PC-3 (cell line): Measurements from ENCODE around the gene GC. TPM values are rescaled to one million over a fixed set of nuclear protein-coding genes. Genes with fewer than 3 reads are reported as not detected.

Experiments used
- ATAC-seq: fragments of 200-7000 bp; cut with Tn5 transposase; 2 replicates; pipeline ENCODE4 v1.9.1; 2020; ENCODE audit warnings: mild to moderate bottlenecking, moderate library complexity
- BruUV-seq: library from RNA; stranded (reverse); fragments of 400-500 nt; replicated peaks from 2 replicates; lab custom pipeline; 2021; lab: Mats Ljungman, UMichigan
- CTCF ChIA-PET: fragments of 300-600 bp; sonication (Branson Sonifier 250); formaldehyde crosslinking; loops from one replicate; lab custom pipeline; 2022; ENCODE audit warnings: antibody characterized with exemption; lab: Charles Lee
- POLR2A ChIA-PET: fragments of 300-600 bp; sonication (Branson Sonifier 250); formaldehyde crosslinking; loops from one replicate; lab custom pipeline; 2022; ENCODE audit warnings: antibody characterized with exemption; ENCODE audit not compliant: unreplicated experiment; lab: Charles Lee
- DNase-seq: peaks from one replicate; pipeline ENCODE4 v3.0.0-alpha.2; 2015
- H2AFZ ChIP-seq: fragments of 300-600 bp; sonication (generic); 2 replicates; pipeline ENCODE4 v1.6.0; 2016; ENCODE audit warnings: antibody characterized with exemption, low read length
- H3F3A ChIP-seq: fragments of 300-600 bp; sonication (generic); one replicate; pipeline ENCODE4 v1.6.0; 2017; ENCODE audit warnings: antibody characterized with exemption, low read length, control low read depth, mild to moderate bottlenecking; ENCODE audit not compliant: unreplicated experiment
- H3K27ac ChIP-seq: fragments of 300-600 bp; sonication (generic); 2 replicates; pipeline ENCODE4 v1.5.1; 2016; ENCODE audit warnings: mild to moderate bottlenecking, low read length
- H3K27me3 ChIP-seq: fragments of 300-600 bp; sonication (generic); 2 replicates; pipeline ENCODE4 v1.6.1; 2016; ENCODE audit warnings: low read length, mixed read lengths
- H3K36me3 ChIP-seq: fragments of 300-600 bp; sonication (generic); 2 replicates; pipeline ENCODE4 v1.6.1; 2016; ENCODE audit warnings: low read depth, mixed run types, low read length, mixed read lengths
- H3K4me1 ChIP-seq: fragments of 300-600 bp; sonication (generic); 2 replicates; pipeline ENCODE4 v1.5.1; 2016; ENCODE audit warnings: low read length; ENCODE audit not compliant: insufficient read depth
- H3K4me2 ChIP-seq: fragments of 300-600 bp; sonication (generic); 2 replicates; pipeline ENCODE4 v1.6.0; 2016; ENCODE audit warnings: low read length
- H3K4me3 ChIP-seq: fragments of 300-600 bp; sonication (generic); 2 replicates; pipeline ENCODE4 v1.5.1; 2016; ENCODE audit warnings: mild to moderate bottlenecking, low read length, mixed read lengths
- H3K79me2 ChIP-seq: fragments of 300-600 bp; sonication (generic); 2 replicates; pipeline ENCODE4 v1.6.1; 2017; ENCODE audit warnings: low read length, mixed read lengths
- H3K9ac ChIP-seq: fragments of 300-600 bp; sonication (generic); 2 replicates; pipeline ENCODE4 v1.6.0; 2016; ENCODE audit warnings: mild to moderate bottlenecking, low read length
- H3K9me2 ChIP-seq: fragments of 300-600 bp; sonication (generic); replicated peaks from 2 replicates; pipeline ENCODE4 v1.6.1; 2016; ENCODE audit warnings: mixed run types, low read length, mixed read lengths
- H3K9me3 ChIP-seq: fragments of 300-600 bp; sonication (generic); 2 replicates; pipeline ENCODE4 v1.6.1; 2016; ENCODE audit warnings: low read length, mixed read lengths
- H4K20me1 ChIP-seq: fragments of 300-600 bp; sonication (generic); 2 replicates; pipeline ENCODE4 v1.6.1; 2016; ENCODE audit warnings: low read length, mixed read lengths
- CTCF ChIP-seq: fragments of 300-600 bp; sonication (generic); conservative IDR thresholded peaks from 2 replicates; pipeline ENCODE4 v1.5.1; 2017; ENCODE audit warnings: antibody characterized with exemption, low read depth, mild to moderate bottlenecking, low read length
- EZH2 ChIP-seq: fragments of 300-600 bp; sonication (generic); IDR thresholded peaks from one replicate; pipeline ENCODE4 v1.6.1; 2017; ENCODE audit warnings: antibody characterized with exemption, mild to moderate bottlenecking, low read length; ENCODE audit not compliant: unreplicated experiment
- EZH2phosphoT487 ChIP-seq: fragments of 300-600 bp; sonication (generic); IDR thresholded peaks from 2 replicates; pipeline ENCODE4 v1.6.1; 2018; ENCODE audit warnings: mild to moderate bottlenecking, antibody characterized with exemption, low read length, borderline replicate concordance
- intact Hi-C: fragments of 100-400 bp; cut with micrococcal nuclease; formaldehyde crosslinking; loops from 2 replicates; pipeline ENCODE4 v1.9.0; 2023
- total RNA-seq: library from RNA; depleted of rRNA; stranded (reverse); fragments of >200 nt; gene quantifications from 2 replicates; pipeline ENCODE4 v1.2.3, GENCODE V29; 2014

Gene GC
- total RNA-seq, 1 experiment from 2014 or later = not detected

GRCh38 chr4:71785959-71786358 lies 2.1 kb upstream of the GC start:
- no peak for DNase-seq
- no peak overlapping the region for H3K4me3 ChIP-seq
- no TSS peak for BruUV-seq
- H4K20me1 ChIP-seq = no peaks in the 10 kb centered on the region
- H3K79me2 ChIP-seq = no peaks in the 10 kb centered on the region
- no peaks in the 10 kb centered on the region for H3F3A ChIP-seq
- H3K36me3 ChIP-seq = no peaks in the 10 kb centered on the region
- H3K4me1 ChIP-seq = no peaks in the 10 kb centered on the region
- H3K9me3 ChIP-seq = no peaks in the 10 kb centered on the region
- TF ChIP-seq EZH2 = no peak
- no peak for TF ChIP-seq EZH2phosphoT487
- TF ChIP-seq CTCF = no peak
- POLR2A ChIA-PET = no interaction called here
- H2AFZ ChIP-seq = no peak overlapping the region
- H3K27me3 ChIP-seq = peaks cover 21% of the 10 kb centered on the region
- H3K9me2 ChIP-seq = no peaks in the 10 kb centered on the region
- no peak overlapping the region for H3K27ac ChIP-seq
- intact Hi-C loops = no loop called here
- CTCF ChIA-PET = no interaction called here
- no peak for ATAC-seq
- H3K9ac ChIP-seq = no peak overlapping the region
- no peak overlapping the region for H3K4me2 ChIP-seq

DNA sequence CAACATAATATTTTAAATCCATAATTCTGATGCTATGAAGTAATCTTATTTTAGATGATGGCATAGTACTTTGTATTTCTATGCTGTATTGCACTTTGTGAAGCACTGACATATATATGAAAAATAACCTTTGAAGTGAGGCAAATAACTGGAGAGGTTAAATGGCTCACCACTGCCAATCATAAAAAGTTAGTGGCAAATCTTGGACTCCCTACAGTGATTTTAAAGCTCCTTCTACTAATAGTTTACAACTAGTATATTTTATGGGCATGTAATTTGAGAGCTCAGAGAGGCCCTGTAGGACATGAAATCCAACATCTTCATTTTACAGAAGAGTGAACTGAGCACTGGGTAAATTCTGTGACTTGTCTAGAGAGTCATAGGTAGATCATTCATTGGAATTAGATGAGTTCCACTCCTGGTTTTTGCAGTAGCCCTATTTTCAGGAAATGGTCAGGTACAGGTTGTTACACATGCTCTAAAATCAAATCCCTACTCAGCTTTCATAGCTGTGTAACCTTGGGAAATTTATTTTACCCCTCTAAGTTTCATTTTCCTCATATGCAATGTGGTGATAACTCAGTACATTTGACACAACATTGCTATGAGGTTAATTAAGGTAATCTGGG lies 804 bp upstream of the GC start:
- no peaks in the 10 kb centered on the region for H3K79me2 ChIP-seq
- no TSS peak for BruUV-seq
- H3F3A ChIP-seq = no peaks in the 10 kb centered on the region
- H3K36me3 ChIP-seq = no peaks in the 10 kb centered on the region
- TF ChIP-seq CTCF = no peak
- CTCF ChIA-PET = no interaction called here
- H3K4me1 ChIP-seq = no peaks in the 10 kb centered on the region
- H3K27ac ChIP-seq = no peak overlapping the region
- H3K27me3 ChIP-seq = peaks cover 21% of the 10 kb centered on the region
- H3K9me3 ChIP-seq = no peaks in the 10 kb centered on the region
- no peak overlapping the region for H2AFZ ChIP-seq
- POLR2A ChIA-PET = no interaction called here
- no peaks in the 10 kb centered on the region for H3K9me2 ChIP-seq
- no peak overlapping the region for H3K9ac ChIP-seq
- intact Hi-C loops = no loop called here
- no peaks in the 10 kb centered on the region for H4K20me1 ChIP-seq
- ATAC-seq (no peak), DNase-seq (no peak)
- no peak overlapping the region for H3K4me2 ChIP-seq
- no peak overlapping the region for H3K4me3 ChIP-seq

DNA sequence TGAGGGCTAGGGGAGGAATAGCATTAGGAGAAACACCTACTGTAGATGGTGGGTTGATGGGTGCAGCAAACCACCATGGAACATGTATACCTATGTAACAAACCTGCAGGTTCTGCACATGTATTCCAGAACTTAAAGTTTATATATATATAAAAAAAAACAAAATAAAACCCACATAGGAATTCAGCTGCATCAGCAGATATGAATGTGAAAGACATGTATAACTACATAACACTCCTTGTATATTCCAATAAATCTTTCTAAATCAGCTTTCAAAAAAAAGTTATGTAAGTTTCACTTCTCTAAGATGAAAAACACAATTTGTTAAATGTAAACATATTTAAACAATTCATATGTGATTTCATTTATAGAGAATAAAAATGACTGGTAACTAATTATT lies 6.0 kb downstream of the GC start:
- BruUV-seq = no TSS peak
- no peaks in the 10 kb centered on the region for H3K9me2 ChIP-seq
- H3K27ac ChIP-seq = no peak overlapping the region
- ATAC-seq (no peak), DNase-seq (no peak)
- no peaks in the 10 kb centered on the region for H3K4me1 ChIP-seq
- H4K20me1 ChIP-seq = no peaks in the 10 kb centered on the region
- POLR2A ChIA-PET = no interaction called here
- intact Hi-C loops = no loop called here
- H3K79me2 ChIP-seq = no peaks in the 10 kb centered on the region
- H3K27me3 ChIP-seq = peaks cover 24% of the 10 kb centered on the region
- CTCF ChIA-PET = no interaction called here
- H2AFZ ChIP-seq = no peak overlapping the region
- H3F3A ChIP-seq = no peaks in the 10 kb centered on the region
- no peaks in the 10 kb centered on the region for H3K9me3 ChIP-seq
- H3K4me2 ChIP-seq = no peak overlapping the region
- H3K36me3 ChIP-seq = no peaks in the 10 kb centered on the region
- TF ChIP-seq EZH2 (no peak), CTCF (no peak), EZH2phosphoT487 (no peak)
- H3K9ac ChIP-seq = no peak overlapping the region
- no peak overlapping the region for H3K4me3 ChIP-seq
